HG03039 (cell line): ENCODE measurements around the gene CLASRP.
"Not testable (repeated sequence)": the region's sequence is repeated elsewhere in the genome, so short reads cannot be mapped to it uniquely, and the experiment has no call there.

Source experiments
- ATAC-seq: cut with Tn5 transposase; IDR thresholded peaks from one replicate; pipeline ENCODE4 v1.9.1; 2021; ENCODE audit warnings: mild to moderate bottlenecking, moderate library complexity; ENCODE audit not compliant: unreplicated experiment

Gene CLASRP

DNA sequence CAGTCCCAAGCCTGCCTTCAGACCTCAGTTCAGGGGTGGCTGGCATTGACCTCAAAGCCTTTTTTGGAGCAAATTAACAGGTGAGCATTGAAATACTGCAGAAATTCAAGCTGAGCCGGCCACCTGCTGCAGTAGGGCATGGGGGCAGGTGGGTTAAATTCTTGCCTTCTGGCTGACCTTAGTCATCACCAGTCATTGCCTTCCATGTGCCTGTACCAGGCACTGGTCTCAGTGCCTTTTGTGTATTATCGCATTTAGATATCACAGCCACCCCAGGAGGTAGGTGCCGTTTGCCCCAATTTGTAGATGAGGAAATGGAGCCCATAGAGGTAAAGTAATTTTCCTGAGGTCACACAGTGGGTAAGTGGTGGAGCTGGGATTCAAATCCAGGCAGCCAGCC is 61.4 kb downstream of the CLASRP start:
- no peak for ATAC-seq

DNA sequence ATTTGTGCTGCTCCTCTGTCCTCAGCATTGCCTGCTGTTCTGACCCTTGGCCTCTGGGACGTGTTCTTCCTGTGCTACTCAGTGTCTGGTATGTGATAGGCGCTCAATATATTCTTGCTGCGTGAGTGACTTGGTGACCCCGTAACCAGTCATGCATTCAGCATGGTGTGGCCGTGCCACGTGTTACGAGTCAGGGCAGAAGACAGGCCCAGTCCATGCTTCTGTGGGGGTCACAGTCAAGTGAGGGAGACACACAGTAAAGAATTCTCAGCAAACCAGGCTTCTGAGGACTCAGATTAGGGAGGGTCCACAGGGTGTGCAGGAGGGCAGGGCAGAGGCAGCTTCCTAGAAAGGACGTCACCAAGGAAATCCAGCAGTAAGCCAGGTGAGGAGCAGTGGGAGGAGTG is 62.0 kb downstream of the CLASRP start:
- no peak for ATAC-seq

DNA sequence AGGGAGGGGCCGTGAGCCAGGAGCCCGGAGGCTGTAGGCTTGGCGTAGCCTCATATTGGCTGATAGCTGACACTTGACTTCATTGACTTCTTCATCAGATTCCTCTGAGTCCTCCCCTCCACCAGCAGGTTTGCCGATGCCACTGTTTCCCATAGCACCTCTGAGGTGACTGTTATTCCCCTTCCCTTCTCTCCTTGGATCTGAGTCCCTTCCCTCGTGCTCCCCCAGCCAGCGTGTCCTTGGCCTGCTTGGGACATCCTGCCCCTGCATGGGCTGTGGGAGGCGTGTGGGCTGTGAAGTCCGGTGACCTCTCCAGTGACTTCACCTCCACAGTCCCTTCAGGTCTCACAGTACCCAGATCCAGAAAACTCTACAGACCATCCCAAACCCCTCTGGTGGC is 63.0 kb downstream of the CLASRP start:
- ATAC-seq, result no peak

- no peak for ATAC-seq
Observed at GRCh38 chr19:45102481-45102880, 63.6 kb downstream of the CLASRP start.

GRCh38 chr19:45103156-45103507 is 64.3 kb downstream of the CLASRP start:
- ATAC-seq, result no peak

DNA sequence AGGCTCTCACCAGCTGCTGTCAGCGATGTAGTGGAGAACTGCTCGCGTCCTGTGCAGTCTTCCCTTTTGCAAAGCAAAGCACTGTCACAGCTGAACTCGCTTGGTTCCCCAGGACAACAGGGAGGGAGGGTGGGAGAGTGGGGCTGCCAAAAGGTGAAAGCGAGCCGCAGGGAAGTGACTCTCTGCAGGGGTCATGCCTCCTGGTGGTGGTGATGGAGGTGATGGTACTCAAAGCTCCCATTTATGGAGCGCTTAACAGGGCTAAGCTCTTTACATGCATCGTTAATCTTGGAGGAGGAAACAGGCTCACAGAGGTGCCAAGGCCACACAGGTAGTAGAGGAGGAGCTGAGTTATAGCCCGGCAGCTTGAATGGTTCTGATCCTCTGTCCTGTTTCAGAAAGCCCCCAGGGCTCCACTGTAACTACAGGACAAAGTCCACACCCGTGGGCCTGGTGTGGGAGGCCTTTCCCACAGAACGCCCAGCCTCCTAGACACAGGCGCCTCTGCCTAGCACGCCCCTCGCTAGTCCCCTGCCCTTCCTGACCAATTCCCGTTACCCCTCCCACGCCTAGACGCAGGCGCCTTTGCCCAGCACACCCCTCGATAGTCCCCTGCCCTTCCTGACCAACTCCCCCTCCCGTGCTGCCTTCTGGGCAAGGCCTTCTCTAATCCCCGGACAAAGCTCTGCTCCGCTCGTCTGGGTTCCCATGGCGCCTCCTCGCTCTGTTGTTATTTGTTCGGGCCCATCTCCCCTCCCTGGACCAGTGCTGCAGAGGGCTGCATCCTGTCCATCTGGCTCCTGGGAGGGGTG is 64.9 kb downstream of the CLASRP start:
- no peak for ATAC-seq

DNA sequence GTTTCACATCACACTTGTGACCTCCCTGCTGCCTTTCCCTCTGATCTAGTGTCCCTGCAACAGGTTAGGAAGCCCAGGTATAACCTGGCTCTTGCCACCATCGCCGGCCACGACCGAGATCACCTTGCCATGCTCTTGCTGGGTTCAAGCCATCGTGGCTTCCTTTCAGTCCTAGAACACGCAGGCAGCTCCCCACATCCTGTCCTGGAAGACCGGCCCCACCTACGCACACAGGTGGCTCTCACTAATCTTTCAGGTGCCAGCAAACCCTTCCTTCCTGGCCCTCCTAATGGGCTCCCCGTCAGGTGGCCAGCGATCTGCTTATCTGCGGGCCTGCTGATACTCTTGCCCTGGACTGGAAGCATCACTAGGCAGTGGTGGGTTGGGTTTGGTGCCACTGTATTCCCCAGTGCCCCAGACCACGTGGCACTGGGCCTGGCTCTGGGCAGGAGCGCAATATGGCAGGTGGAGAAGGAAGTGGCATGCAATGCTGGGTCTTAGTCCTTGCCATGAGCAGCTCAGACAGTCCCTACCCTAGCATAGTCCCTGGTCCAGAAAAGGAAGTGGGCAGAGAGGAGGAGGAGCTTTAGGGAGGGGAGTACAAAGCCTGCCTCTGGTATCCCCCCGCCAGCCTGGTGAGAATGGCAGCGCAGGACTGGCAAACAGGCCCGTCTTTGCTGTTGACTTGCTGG is 66.0 kb downstream of the CLASRP start:
- ATAC-seq, result no peak

DNA sequence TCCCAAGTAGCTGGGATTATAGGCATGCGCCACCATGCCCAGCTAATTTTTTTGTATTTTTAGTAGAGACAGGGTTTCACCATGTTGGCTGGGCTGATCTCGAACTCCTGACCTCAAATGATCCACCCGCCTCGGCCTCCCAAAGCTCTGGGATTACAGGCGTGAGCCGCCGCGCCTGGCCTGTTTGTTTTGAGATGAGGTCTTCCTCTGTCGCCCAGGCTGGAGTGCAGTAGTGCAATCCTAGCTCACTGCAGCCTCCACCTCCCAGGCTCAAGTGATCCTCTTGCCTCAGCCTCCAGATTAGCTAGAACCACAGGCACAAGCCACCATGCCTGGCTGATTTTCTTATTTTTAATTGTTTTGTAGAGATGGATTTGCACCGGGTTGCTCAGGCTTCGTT is 67.5 kb downstream of the CLASRP start:
- ATAC-seq, result not testable (repeated sequence)

- ATAC-seq, result no peak
Observed at GRCh38 chr19:45107621-45108150, 68.8 kb downstream of the CLASRP start.

GRCh38 chr19:45110851-45111266 is 72.0 kb downstream of the CLASRP start:
- no peak for ATAC-seq

DNA sequence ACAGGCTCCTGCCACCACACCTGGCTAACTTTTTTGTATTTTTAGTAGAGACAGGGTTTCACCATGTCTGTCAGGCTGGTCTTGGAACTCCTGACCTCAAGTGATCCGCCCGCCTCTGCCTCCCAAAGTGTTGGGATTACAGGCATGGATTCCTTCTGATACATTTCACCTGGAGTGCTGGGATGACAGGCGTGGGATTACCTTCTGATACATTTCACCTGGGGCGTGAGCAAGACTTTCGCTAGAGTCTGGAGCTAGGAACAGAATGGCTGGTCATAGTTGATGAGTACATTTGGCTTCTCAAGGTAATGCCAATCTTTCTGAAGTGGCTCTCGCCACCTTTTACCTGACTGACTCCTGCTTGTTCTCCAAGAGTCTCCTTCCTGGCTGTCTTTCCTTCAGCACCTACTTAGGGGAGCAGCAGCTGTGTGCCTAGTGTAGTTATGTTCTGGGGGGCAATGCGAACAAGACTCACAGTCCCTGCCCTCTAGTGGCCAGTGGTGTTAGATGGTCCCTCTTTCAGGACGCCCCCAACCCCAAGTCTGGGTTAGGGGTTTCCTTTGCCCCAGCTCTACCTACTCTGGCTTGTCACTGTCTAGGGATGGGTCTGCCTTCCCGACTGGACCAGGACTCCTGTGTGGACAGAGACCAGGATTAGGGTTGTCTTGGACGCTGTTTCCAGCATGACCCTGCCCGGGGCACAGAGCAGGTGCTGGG is 73.4 kb downstream of the CLASRP start:
- ATAC-seq, result no peak

GRCh38 chr19:45113628-45114027 is 74.8 kb downstream of the CLASRP start:
- no peak for ATAC-seq

DNA sequence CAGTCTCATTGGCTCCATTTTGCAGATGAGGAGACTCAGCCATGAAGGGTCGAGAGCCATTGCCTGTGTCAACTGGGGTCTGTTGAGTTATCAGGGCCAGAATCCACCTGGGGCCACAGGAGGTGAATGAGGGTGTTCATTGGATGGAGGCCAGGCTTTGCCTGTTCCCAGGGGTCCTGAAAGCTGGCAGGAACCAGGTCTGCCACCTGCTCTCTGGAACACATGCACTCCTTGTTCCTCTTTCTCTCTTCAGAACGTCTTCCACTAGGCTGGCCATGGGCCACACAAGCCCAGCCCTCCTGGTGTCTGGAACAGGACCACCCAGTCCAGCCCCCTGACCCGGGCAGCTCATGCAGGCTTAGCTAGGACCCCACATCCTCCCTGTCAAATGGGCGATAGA is 75.3 kb downstream of the CLASRP start:
- ATAC-seq, result no peak

GRCh38 chr19:45115809-45116615 is 77.2 kb downstream of the CLASRP start:
- no peak for ATAC-seq

DNA sequence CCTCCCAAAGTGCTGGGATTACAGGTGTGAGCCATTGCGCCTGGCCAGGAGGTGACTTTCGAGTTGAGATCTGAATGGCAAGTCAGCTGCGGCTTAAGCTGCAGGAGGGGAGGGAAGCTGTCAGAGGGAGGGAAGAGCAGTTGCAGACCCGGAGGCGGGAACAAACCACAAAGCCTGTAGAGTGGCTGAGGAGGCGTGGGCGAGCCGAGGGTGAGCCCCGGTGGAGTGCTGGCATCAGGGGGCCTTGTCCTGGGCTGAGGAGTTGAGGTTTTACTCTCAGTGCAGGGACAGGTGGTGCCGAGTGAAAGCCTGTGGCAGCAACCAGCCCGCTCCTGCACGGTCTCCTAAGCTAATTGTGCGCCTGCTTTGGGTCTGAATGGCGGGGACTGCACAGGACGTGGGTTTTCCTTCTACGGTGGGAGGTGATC is 78.3 kb downstream of the CLASRP start:
- no peak for ATAC-seq

GRCh38 chr19:45117671-45118070 is 78.8 kb downstream of the CLASRP start:
- ATAC-seq, result no peak

GRCh38 chr19:45118106-45118505 is 79.3 kb downstream of the CLASRP start:
- no peak for ATAC-seq

GRCh38 chr19:45118591-45119355 is 79.9 kb downstream of the CLASRP start:
- ATAC-seq, result not testable (repeated sequence)

- ATAC-seq, result no peak
Observed at GRCh38 chr19:45119582-45119981, 80.7 kb downstream of the CLASRP start.
